K562 (cell line): ENCODE data around the gene DOCK6. TPM values are rescaled to one million over a fixed set of nuclear protein-coding genes. Genes with fewer than 3 reads are reported as not detected.

Source experiments
- BCOR ChIP-seq: fragments of 450-650 bp; IDR thresholded peaks from 2 replicates; pipeline ENCODE4 v1.6.1; 2016
- CBX8 ChIP-seq: fragments of 200-600 bp; sonication (generic); IDR thresholded peaks from 2 replicates; pipeline ENCODE4 v1.6.1; 2012; ENCODE audit warnings: borderline replicate concordance, mixed run types, low read depth, mild to moderate bottlenecking, moderate library complexity, mixed read lengths, low read length, control low read depth, inconsistent platforms; ENCODE audit not compliant: poor library complexity, severe bottlenecking; ENCODE audit errors: extremely low read depth
- CEBPG ChIP-seq, 3 experiments: fragments of 200-800 bp in 1 of 3; sonication (Bioruptor generic) in 1 of 3; sonication (generic) in 1 of 3; formaldehyde crosslinking in 1 of 3; IDR thresholded peaks in 2 of 3; conservative IDR thresholded peaks in 1 of 3; 2 replicates each; pipeline versions ENCODE4 v1.6.1 to v1.8.0; 2016 to 2022; ENCODE audit warnings: missing compliant biosample characterization in 2 of 3, missing genetic modification characterization in 2 of 3, mild to moderate bottlenecking in 1 of 3, missing genetic modification reagents in 1 of 3
- CREB5 ChIP-seq: fragments of 250-450 bp; sonication (Bioruptor Pico); IDR thresholded peaks from 2 replicates; pipeline ENCODE4 v1.5.0; 2020; ENCODE audit warnings: mild to moderate bottlenecking
- E2F3 ChIP-seq: fragments of 250-450 bp; sonication (Bioruptor Pico); IDR thresholded peaks from 2 replicates; pipeline ENCODE4 v1.4.0; 2020; ENCODE audit warnings: mild to moderate bottlenecking
- ETV5 ChIP-seq: sonication (generic); formaldehyde crosslinking; IDR thresholded peaks from 2 replicates; pipeline ENCODE4 v1.4.0; 2020; ENCODE audit warnings: low read depth, mild to moderate bottlenecking, missing genetic modification reagents
- HOXB6 ChIP-seq: fragments of 250-450 bp; sonication (Bioruptor Pico); IDR thresholded peaks from 2 replicates; pipeline ENCODE4 v1.5.1; 2022; ENCODE audit warnings: mild to moderate bottlenecking, borderline replicate concordance
- KLF13 ChIP-seq: fragments of 450-650 bp; IDR thresholded peaks from 2 replicates; pipeline ENCODE4 v1.6.1; 2016; ENCODE audit warnings: missing genetic modification characterization, low read depth, mild to moderate bottlenecking, missing compliant biosample characterization, moderate library complexity, borderline replicate concordance
- KLF16 ChIP-seq: IDR thresholded peaks from 2 replicates; pipeline ENCODE4 v1.6.1; 2016; ENCODE audit warnings: antibody characterized with exemption
- MBD2 ChIP-seq: sonication (generic); IDR thresholded peaks from 2 replicates; pipeline ENCODE4 v1.6.1; 2016; ENCODE audit warnings: low read depth, borderline replicate concordance
- NCOR1 ChIP-seq: fragments of 450-650 bp; IDR thresholded peaks from 2 replicates; pipeline ENCODE4 v1.6.1; 2016; ENCODE audit warnings: mild to moderate bottlenecking, moderate library complexity
- NELFE ChIP-seq: IDR thresholded peaks from 2 replicates; pipeline ENCODE4 v1.6.1; 2011; ENCODE audit warnings: mild to moderate bottlenecking; ENCODE audit not compliant: insufficient read depth, insufficient read length
- NFRKB ChIP-seq: fragments of 450-650 bp; IDR thresholded peaks from 2 replicates; pipeline ENCODE4 v1.6.1; 2016; ENCODE audit warnings: low read depth
- NR1H2 ChIP-seq: sonication (generic); formaldehyde crosslinking; IDR thresholded peaks from 2 replicates; pipeline ENCODE4 v1.4.0; 2020; ENCODE audit warnings: mild to moderate bottlenecking, missing genetic modification reagents
- PCBP1 ChIP-seq: fragments of 200-400 bp; formaldehyde crosslinking; IDR thresholded peaks from 2 replicates; pipeline ENCODE4 v1.6.1; 2018; ENCODE audit warnings: mild to moderate bottlenecking, low read depth, low read length; ENCODE audit not compliant: poor library complexity, severe bottlenecking
- RBM22 ChIP-seq: fragments of 200-400 bp; formaldehyde crosslinking; IDR thresholded peaks from 2 replicates; pipeline ENCODE4 v1.6.1; 2018; ENCODE audit warnings: low read length, low read depth; ENCODE audit not compliant: poor library complexity, severe bottlenecking
- SAFB ChIP-seq: fragments of 200-400 bp; formaldehyde crosslinking; IDR thresholded peaks from 2 replicates; pipeline ENCODE4 v1.6.1; 2017; ENCODE audit warnings: low read depth, low read length, borderline replicate concordance
- SP1 ChIP-seq: sonication (generic); formaldehyde crosslinking; IDR thresholded peaks from 2 replicates; pipeline ENCODE4 v1.8.1; 2022; ENCODE audit warnings: mild to moderate bottlenecking, missing genetic modification reagents
- TRIM24 ChIP-seq, 2 experiments: fragments of 450-650 bp; IDR thresholded peaks; 2 replicates each; pipeline ENCODE4 v1.6.1; 2016
- ZNF217 ChIP-seq: sonication (generic); formaldehyde crosslinking; IDR thresholded peaks from 2 replicates; pipeline ENCODE4 v1.8.0; 2022; ENCODE audit warnings: mild to moderate bottlenecking, missing genetic modification reagents
- ZNF24 ChIP-seq: fragments of 450-650 bp; IDR thresholded peaks from 2 replicates; pipeline ENCODE4 v1.6.1; 2016
- ZNF584 ChIP-seq: fragments of 200-800 bp; sonication (Bioruptor generic); IDR thresholded peaks from 2 replicates; pipeline ENCODE4 v1.6.1; 2016; ENCODE audit warnings: low read depth, mild to moderate bottlenecking, missing genetic modification characterization, missing compliant biosample characterization
- ZNF696 ChIP-seq: fragments of 250-450 bp; sonication (Bioruptor Pico); conservative IDR thresholded peaks from 2 replicates; pipeline ENCODE4 v1.4.0; 2020; ENCODE audit warnings: mild to moderate bottlenecking, moderate library complexity
- polyA plus RNA-seq, 8 experiments: library from polyadenylated mRNA; depleted of rRNA in 4 of 8; stranded (reverse) in 5 of 8; unstranded in 3 of 8; fragments of >200 nt; fragmentation: Nextera tagmentation in 2 of 8; fragmentation: Illumina TruSeq in 1 of 8; extraction: Ambion mirVana in 2 of 8; extraction: Trizol in 1 of 8; gene quantifications; 2 replicates each; pipeline versions ENCODE4 v1.2.1 to v1.2.3, GENCODE V29; 2011 to 2014; ENCODE audit warnings: inconsistent platforms in 1 of 8, missing spikeins in 1 of 8
- total RNA-seq, 7 experiments: library from RNA; depleted of rRNA in 6 of 7; stranded (reverse); fragments of >200 nt in 6 of 7; fragmentation: Illumina TruSeq in 2 of 7; extraction: Trizol in 2 of 7; gene quantifications; 2 replicates each; pipeline versions ENCODE4 v1.2.1 to v1.2.3, GENCODE V29; 2011 to 2021; ENCODE audit warnings: low replicate concordance in 1 of 7
- TF ChIP-seq, protein P1 (sequence below): fragments of 250-450 bp; sonication (Bioruptor Pico); IDR thresholded peaks from 2 replicates; pipeline ENCODE4 v1.6.1; 2021; ENCODE audit warnings: mild to moderate bottlenecking
- TF ChIP-seq, protein P2 (sequence below): sonication (generic); formaldehyde crosslinking; IDR thresholded peaks from 2 replicates; pipeline ENCODE4 v1.8.1; 2023; ENCODE audit warnings: mild to moderate bottlenecking, missing genetic modification reagents
- TF ChIP-seq, protein P3 (sequence below): fragments of 250-450 bp; sonication (Bioruptor Pico); IDR thresholded peaks from 2 replicates; pipeline ENCODE4 v1.5.0; 2021

The DOCK6 gene
- total and polyA plus RNA-seq, 9 of the 15 experiments (the other 6 are each of a cell fraction or from before 2014, with no cell fraction given) = 0.35 to 19.3 (median 3.8) TPM

- TF ChIP-seq, protein P1, sequence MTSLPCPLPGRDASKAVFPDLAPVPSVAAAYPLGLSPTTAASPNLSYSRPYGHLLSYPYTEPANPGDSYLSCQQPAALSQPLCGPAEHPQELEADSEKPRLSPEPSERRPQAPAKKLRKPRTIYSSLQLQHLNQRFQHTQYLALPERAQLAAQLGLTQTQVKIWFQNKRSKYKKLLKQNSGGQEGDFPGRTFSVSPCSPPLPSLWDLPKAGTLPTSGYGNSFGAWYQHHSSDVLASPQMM = no peak
- TF ChIP-seq CEBPG (CRISPR knock-in tag; IDR thresholded peaks at IDR 0.05) = no peak
- TF ChIP-seq CEBPG (tag; conservative IDR thresholded peaks at IDR 0.05 in 1 of 2, IDR thresholded peaks at IDR 0.05 in 1 of 2) = no peak
- TF ChIP-seq SP1 (CRISPR knock-in tag) = no peak
- TF ChIP-seq E2F3 (CRISPR knock-in tag) = no peak
- TF ChIP-seq NCOR1 = 0 out of 2 replicates have a peak, but pooled peaks have one; percentile 19
- no peak for TF ChIP-seq RBM22
- TF ChIP-seq, protein P2, sequence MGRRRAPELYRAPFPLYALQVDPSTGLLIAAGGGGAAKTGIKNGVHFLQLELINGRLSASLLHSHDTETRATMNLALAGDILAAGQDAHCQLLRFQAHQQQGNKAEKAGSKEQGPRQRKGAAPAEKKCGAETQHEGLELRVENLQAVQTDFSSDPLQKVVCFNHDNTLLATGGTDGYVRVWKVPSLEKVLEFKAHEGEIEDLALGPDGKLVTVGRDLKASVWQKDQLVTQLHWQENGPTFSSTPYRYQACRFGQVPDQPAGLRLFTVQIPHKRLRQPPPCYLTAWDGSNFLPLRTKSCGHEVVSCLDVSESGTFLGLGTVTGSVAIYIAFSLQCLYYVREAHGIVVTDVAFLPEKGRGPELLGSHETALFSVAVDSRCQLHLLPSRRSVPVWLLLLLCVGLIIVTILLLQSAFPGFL = no peak
- TF ChIP-seq NELFE = no peak
- TF ChIP-seq ZNF24 = no peak
- no peak for TF ChIP-seq KLF16
- TF ChIP-seq PCBP1 = peak; percentile 87
- TF ChIP-seq SAFB = 0 out of 2 replicates have a peak, but pooled peaks have one; percentile 10
- peak; percentile 69 for TF ChIP-seq BCOR
- TF ChIP-seq ZNF696 (CRISPR knock-in tag) = no peak
- no peak for TF ChIP-seq HOXB6 (CRISPR knock-in tag)
- no peak for TF ChIP-seq NFRKB
- TF ChIP-seq TRIM24 (IDR thresholded peaks at IDR 0.05) = no peak
- TF ChIP-seq MBD2 = no peak
- TF ChIP-seq NR1H2 (CRISPR knock-in tag) = no peak
- TF ChIP-seq KLF13 (tag) = no peak
- TF ChIP-seq ETV5 (CRISPR knock-in tag) = no peak
- TF ChIP-seq CREB5 (CRISPR knock-in tag) = no peak
- TF ChIP-seq, protein P3, sequence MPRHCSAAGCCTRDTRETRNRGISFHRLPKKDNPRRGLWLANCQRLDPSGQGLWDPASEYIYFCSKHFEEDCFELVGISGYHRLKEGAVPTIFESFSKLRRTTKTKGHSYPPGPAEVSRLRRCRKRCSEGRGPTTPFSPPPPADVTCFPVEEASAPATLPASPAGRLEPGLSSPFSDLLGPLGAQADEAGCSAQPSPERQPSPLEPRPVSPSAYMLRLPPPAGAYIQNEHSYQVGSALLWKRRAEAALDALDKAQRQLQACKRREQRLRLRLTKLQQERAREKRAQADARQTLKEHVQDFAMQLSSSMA (CRISPR knock-in tag) = no peak
- TF ChIP-seq ZNF217 (CRISPR knock-in tag) = no peak
- TF ChIP-seq ZNF584 = no peak
- TF ChIP-seq CBX8 = no peak
Observed at GRCh38 chr19:11196406-11197287, 65.7 kb downstream of the DOCK6 start (continued).
